GM18499 (cell line): Measurements from ENCODE around the gene RBP7.
"Not testable (repeated sequence)": the region's sequence is repeated elsewhere in the genome, so short reads cannot be mapped to it uniquely, and the experiment has no call there.

Source experiments
- ATAC-seq: cut with Tn5 transposase; IDR thresholded peaks from one replicate; pipeline ENCODE4 v1.9.1; 2021; ENCODE audit warnings: moderate number of reproducible peaks; ENCODE audit not compliant: insufficient read depth, unreplicated experiment

The RBP7 gene

GRCh38 chr1:9996624-9997582, at the start of gene RBP7:
Gene RBP7 (plus strand): TSS chr1:9997228. CDS start chr1:9997259, 31 bp downstream.
- ATAC-seq: no peak

- no peak for ATAC-seq
Observed at GRCh38 chr1:9957726-9958125, 39.3 kb upstream of the RBP7 start.

GRCh38 chr1:9960011-9960410, 37.0 kb upstream of the RBP7 start:
- ATAC-seq: no peak

- ATAC-seq: no peak
Observed at GRCh38 chr1:9960706-9961562, 36.1 kb upstream of the RBP7 start.

- no peak for ATAC-seq
Observed at GRCh38 chr1:9984253-9984652, 12.8 kb upstream of the RBP7 start.

GRCh38 chr1:9985001-9985400, 12.0 kb upstream of the RBP7 start:
- no peak for ATAC-seq

GRCh38 chr1:9989773-9990172, 7.3 kb upstream of the RBP7 start:
- no peak for ATAC-seq

- no peak for ATAC-seq
Observed at GRCh38 chr1:9990944-9991343, 6.1 kb upstream of the RBP7 start.

- ATAC-seq: no peak
Observed at GRCh38 chr1:9992910-9993309, 4.1 kb upstream of the RBP7 start.

GRCh38 chr1:9993561-9994075, 3.4 kb upstream of the RBP7 start:
- no peak for ATAC-seq

- no peak for ATAC-seq
Observed at GRCh38 chr1:10001016-10001665, 4.1 kb downstream of the RBP7 start.

GRCh38 chr1:10005248-10005647, 8.2 kb downstream of the RBP7 start:
- ATAC-seq: not testable (repeated sequence)

GRCh38 chr1:10007169-10007568, 10.1 kb downstream of the RBP7 start:
- no peak for ATAC-seq

- ATAC-seq: no peak
Observed at GRCh38 chr1:10014016-10014415, 17.0 kb downstream of the RBP7 start.

GRCh38 chr1:10019561-10019960, 22.5 kb downstream of the RBP7 start:
- no peak for ATAC-seq

GRCh38 chr1:10020086-10020485, 23.1 kb downstream of the RBP7 start:
- no peak for ATAC-seq

- not testable (repeated sequence) for ATAC-seq
Observed at GRCh38 chr1:10020678-10021077, 23.6 kb downstream of the RBP7 start.

- not testable (repeated sequence) for ATAC-seq
Observed at GRCh38 chr1:10021992-10022391, 25.0 kb downstream of the RBP7 start.

- ATAC-seq: no peak
Observed at GRCh38 chr1:10022656-10023055, 25.6 kb downstream of the RBP7 start.

GRCh38 chr1:10025354-10025753, 28.3 kb downstream of the RBP7 start:
- no peak for ATAC-seq
